Lung (tissue), 12 donors: Measurements from ENCODE around the gene E4F1. TPM values are rescaled to one million over a fixed set of nuclear protein-coding genes. Genes with fewer than 3 reads are reported as not detected.

Experiments used
- ATAC-seq: fragments of 200-7000 bp; cut with Tn5 transposase; one replicate; pipeline ENCODE4 v1.9.1; 2020; ENCODE audit warnings: moderate number of reproducible peaks; ENCODE audit not compliant: insufficient read depth, low FRiP score
- DNase-seq, 3 donors: peaks; one replicate each; pipeline ENCODE4 v3.0.0-alpha.2; 2013 to 2017
- H3K27ac ChIP-seq, 2 donors: one replicate each; pipeline ENCODE4 v1.5.1; 2013; ENCODE audit warnings: mild to moderate bottlenecking in 2 of 2, moderate library complexity in 2 of 2, control low read depth in 1 of 2, inconsistent platforms in 1 of 2, low read depth in 1 of 2, low read length in 1 of 2
- H3K27me3 ChIP-seq, 3 donors: one replicate each; pipeline ENCODE4 v1.5.1; 2013; ENCODE audit warnings: low read length in 2 of 3; ENCODE audit not compliant: control insufficient read depth in 3 of 3, insufficient read depth in 3 of 3
- H3K36me3 ChIP-seq, 4 donors: one replicate each; pipeline ENCODE4 v1.5.1; 2013; ENCODE audit warnings: low read length in 4 of 4, mild to moderate bottlenecking in 1 of 4, moderate library complexity in 1 of 4; ENCODE audit not compliant: control insufficient read depth in 4 of 4, insufficient read depth in 4 of 4
- H3K4me1 ChIP-seq, 5 donors: one replicate each; pipeline ENCODE4 v1.5.1; 2013; ENCODE audit warnings: low read length in 5 of 5, mild to moderate bottlenecking in 2 of 5, moderate library complexity in 1 of 5; ENCODE audit not compliant: control insufficient read depth in 5 of 5, insufficient read depth in 5 of 5
- H3K4me3 ChIP-seq: one replicate; pipeline ENCODE4 v1.5.1; 2013; ENCODE audit warnings: mild to moderate bottlenecking, control low read depth, moderate library complexity
- H3K9ac ChIP-seq, 2 donors: one replicate each; pipeline ENCODE4 v1.5.1; 2013; ENCODE audit warnings: low read length in 2 of 2, control low read depth in 1 of 2; ENCODE audit not compliant: insufficient read depth in 1 of 2
- H3K9me3 ChIP-seq, 4 donors: one replicate each; pipeline ENCODE4 v1.5.1; 2013; ENCODE audit warnings: low read length in 3 of 4, mild to moderate bottlenecking in 1 of 4, moderate library complexity in 1 of 4; ENCODE audit not compliant: control insufficient read depth in 4 of 4, insufficient read depth in 3 of 4
- whole genome bisulfite sequencing, 2 donors: extraction: QIAGEN DNeasy Blood & Tissue Kit; methylation state at CpG; one replicate each; pipeline ENCODE4 v1.1.7; 2013; 5-methylcytosine and 5-hydroxymethylcytosine counted together
- polyA plus RNA-seq, 2 donors: library from polyadenylated mRNA; stranded (reverse); fragments of 200-250 nt; gene quantifications; one replicate each; pipeline ENCODE4 v1.2.1, GENCODE V29; 2013
- total RNA-seq, 2 donors: library from RNA; depleted of rRNA in 1 of 2; stranded (reverse); fragments of >200 nt in 1 of 2; gene quantifications; one replicate each; pipeline ENCODE4 v1.2.1, GENCODE V29; 2014 to 2021
- TF ChIP-seq, protein P1 (sequence below): IDR thresholded peaks from 2 replicates; pipeline ENCODE4 v1.5.1; 2012; ENCODE audit warnings: mild to moderate bottlenecking; ENCODE audit errors: control extremely low read depth, extremely low read depth
- donor health status: control.
- donor health status: control.
- donor health status: Bipolar disorder and iron deficiency.
- donor health status: healthy.
- donor health status: DM: yes; HTN: yes; CAD: no.

E4F1 gene
- total and polyA plus RNA-seq, 4 donors, result 21.0 to 30.2 (median 24.8) TPM

DNA sequence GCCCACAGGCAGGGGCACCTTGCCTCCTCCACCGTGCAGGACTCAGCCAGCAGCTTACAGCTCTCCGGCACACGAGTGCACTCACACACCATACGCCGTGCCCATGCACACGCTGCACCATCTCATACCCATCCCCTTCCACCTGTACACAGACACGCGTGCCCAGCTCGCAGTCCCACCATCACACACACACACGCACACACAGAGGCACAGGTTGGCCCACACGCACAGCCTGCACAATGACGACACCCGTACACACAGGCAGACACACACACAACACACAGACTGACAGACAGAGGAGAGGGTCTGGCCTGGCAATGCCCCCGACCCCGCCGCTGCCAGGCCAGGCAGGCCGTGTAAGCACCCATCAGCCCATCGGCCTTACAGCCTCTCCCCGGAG is 39.0 kb upstream of the E4F1 start:
- H3K4me1 ChIP-seq, result no peaks in the 10 kb centered on the region
- H3K9me3 ChIP-seq, result no peaks in the 10 kb centered on the region
- no peak for DNase-seq
- no peak overlapping the region for H3K4me3 ChIP-seq
- H3K9ac ChIP-seq, result no peak overlapping the region
- no peak overlapping the region for H3K27ac ChIP-seq
- WGBS, 2 donors, result 88 to 92% methylated on average over 19 of the region's 19 CpGs
- TF ChIP-seq, protein P1, sequence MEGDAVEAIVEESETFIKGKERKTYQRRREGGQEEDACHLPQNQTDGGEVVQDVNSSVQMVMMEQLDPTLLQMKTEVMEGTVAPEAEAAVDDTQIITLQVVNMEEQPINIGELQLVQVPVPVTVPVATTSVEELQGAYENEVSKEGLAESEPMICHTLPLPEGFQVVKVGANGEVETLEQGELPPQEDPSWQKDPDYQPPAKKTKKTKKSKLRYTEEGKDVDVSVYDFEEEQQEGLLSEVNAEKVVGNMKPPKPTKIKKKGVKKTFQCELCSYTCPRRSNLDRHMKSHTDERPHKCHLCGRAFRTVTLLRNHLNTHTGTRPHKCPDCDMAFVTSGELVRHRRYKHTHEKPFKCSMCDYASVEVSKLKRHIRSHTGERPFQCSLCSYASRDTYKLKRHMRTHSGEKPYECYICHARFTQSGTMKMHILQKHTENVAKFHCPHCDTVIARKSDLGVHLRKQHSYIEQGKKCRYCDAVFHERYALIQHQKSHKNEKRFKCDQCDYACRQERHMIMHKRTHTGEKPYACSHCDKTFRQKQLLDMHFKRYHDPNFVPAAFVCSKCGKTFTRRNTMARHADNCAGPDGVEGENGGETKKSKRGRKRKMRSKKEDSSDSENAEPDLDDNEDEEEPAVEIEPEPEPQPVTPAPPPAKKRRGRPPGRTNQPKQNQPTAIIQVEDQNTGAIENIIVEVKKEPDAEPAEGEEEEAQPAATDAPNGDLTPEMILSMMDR, result no peak
- no peaks in the 10 kb centered on the region for H3K27me3 ChIP-seq
- H3K36me3 ChIP-seq, result no peaks in the 10 kb centered on the region
- no peak for ATAC-seq

DNA sequence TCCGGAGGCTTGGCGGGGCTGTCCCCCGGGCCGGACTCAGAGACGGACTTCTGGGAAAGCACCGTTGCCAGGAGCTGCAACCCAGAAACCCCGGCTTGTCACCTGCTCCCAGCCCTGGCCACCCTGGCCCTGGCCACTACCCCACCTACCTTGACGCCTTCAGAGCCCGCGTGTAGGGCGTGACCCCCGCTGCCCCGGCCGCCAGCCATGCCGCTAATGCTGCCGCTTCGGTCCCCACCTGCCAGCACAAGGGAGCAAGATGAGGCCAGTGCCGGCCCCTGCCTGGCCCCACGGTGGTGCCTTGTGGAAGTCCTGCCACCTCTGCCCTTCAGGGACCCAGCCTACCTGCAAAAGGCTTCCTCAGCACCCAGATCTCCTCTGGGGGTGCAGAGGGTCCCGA is 38.4 kb upstream of the E4F1 start:
- Histone ChIP-seq H3K4me1 (no peaks in the 10 kb centered on the region), H3K36me3 (no peaks in the 10 kb centered on the region), H3K9ac (no peak overlapping the region), H3K27ac (no peak overlapping the region), H3K9me3 (no peaks in the 10 kb centered on the region), H3K4me3 (no peak overlapping the region), H3K27me3 (no peaks in the 10 kb centered on the region)
- DNase-seq, result no peak
- ATAC-seq, result no peak
- 86 to 89% methylated on average over 20 of the region's 20 CpGs for WGBS, 2 donors
- TF ChIP-seq, protein P1, result no peak

DNA sequence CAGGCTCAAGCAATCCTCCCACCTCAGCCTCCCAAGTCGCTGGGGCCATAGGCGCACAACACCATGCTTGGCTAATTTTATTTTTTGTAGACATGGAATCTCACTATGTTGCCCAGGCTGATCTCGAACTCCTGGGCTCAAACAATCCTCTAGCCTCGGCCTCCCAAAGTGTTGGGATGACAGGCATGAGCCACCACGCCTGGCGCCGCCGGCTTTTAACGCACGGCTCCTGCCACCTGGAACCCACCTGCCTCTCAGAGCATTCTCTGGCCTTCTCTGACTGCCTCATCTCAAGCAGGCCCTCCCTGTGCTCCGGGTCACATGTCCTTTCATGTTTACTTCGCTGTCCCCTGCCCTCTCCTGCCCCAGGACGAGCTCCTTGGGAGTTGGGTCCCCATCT is 37.3 kb upstream of the E4F1 start:
- Histone ChIP-seq H3K9ac (no peak overlapping the region), H3K36me3 (no peaks in the 10 kb centered on the region), H3K27me3 (no peaks in the 10 kb centered on the region), H3K9me3 (no peaks in the 10 kb centered on the region), H3K4me1 (no peaks in the 10 kb centered on the region), H3K27ac (no peak overlapping the region), H3K4me3 (no peak overlapping the region)
- ATAC-seq (no peak), DNase-seq (no peak)
- TF ChIP-seq, protein P1, result no peak
- 87 to 90% methylated on average over 13 of the region's 13 CpGs for WGBS, 2 donors

DNA sequence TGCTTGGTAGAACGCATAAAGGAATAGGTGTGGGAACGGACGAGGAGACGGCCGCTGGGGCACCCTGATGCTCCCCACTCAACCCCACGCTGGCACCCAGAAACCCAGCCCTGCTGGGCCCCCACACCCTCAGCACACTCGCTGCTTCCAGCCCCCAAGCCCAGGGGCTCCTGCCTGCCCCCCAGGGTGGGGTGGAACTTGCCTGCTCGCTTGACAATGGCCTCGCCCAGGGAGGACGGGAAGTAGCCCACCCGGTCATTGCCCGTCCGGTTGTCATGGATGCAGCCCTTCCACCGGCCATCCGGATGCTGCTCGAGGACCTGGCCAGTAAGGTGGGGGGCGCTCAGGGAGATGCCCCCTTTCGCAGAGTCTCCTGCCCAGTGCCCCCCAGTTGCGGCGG is 36.9 kb upstream of the E4F1 start:
- 84 to 91% methylated on average over 20 of the region's 20 CpGs for WGBS, 2 donors
- DNase-seq (no peak), ATAC-seq (no peak)
- H3K9ac ChIP-seq, result no peak overlapping the region
- H3K4me1 ChIP-seq, result no peaks in the 10 kb centered on the region
- H3K4me3 ChIP-seq, result no peak overlapping the region
- H3K36me3 ChIP-seq, result no peaks in the 10 kb centered on the region
- H3K27ac ChIP-seq, result no peak overlapping the region
- H3K9me3 ChIP-seq, result no peaks in the 10 kb centered on the region
- no peaks in the 10 kb centered on the region for H3K27me3 ChIP-seq
- TF ChIP-seq, protein P1, result no peak
